Right renal pelvis (tissue), 4 donors: ENCODE measurements around the gene NRXN2. TPM values are rescaled to one million over a fixed set of nuclear protein-coding genes. Genes with fewer than 3 reads are reported as not detected.
"Not testable (repeated sequence)": the region's sequence is repeated elsewhere in the genome, so short reads cannot be mapped to it uniquely, and the experiment has no call there.

Experiments used
- DNase-seq, 4 donors: peaks; one replicate each; pipeline ENCODE4 v3.0.0-alpha.2; 2013; ENCODE audit warnings: low read depth in 4 of 4, low spot score in 3 of 4, missing footprints in 1 of 4
- polyA plus RNA-seq, 4 donors: library from polyadenylated mRNA; unstranded; fragments of 120-200 nt; gene quantifications; one replicate each; pipeline ENCODE4 v1.2.1, GENCODE V29; 2013; ENCODE audit not compliant: insufficient read length in 4 of 4

The NRXN2 gene
- polyA plus RNA-seq, 4 donors, result 15.5 to 27.8 (median 17.0) TPM

- DNase-seq, result no peak
These were observed 11.0 kb downstream of the NRXN2 start for GRCh38 chr11:64711956-64712362.

DNA sequence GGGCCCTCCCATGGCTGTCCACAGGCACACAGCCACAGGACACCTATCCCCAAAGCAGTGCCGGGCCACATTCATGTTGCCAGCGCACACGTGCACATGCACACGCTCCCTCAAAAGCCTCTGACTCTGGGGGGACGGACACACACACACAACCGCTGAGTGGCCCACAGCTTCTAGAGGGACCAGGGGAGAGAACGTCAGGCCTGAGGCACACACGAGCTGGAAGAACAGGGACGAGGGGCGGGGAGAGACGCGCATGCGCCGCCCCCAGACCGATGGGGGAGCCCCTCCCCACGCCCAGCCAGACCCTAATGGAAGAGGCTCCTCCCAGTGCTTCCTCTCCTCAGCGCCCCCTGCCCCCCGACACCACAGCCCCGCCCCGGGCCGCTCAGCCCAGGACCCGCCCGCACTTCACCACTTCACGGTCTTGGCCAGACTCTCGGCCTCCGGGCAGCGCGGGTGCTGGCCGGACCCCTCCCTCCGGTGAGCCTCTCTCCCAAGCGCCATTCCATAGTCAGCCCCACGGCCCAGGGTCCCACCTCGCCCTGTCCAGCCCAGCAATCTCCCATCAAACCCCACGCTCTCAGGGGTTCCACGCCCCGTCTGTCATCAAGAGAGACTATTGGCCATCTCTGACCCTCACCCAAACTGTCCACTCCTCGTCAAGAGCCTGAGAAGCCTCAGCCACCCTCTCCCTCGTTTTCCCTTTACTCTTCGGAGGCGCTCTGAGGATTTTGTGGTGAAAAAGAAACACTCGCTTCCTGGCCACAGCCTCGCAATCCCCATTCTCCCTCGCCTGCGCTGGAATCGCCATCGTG is 11.7 kb downstream of the NRXN2 start:
- no peak for DNase-seq

GRCh38 chr11:64710418-64711137 is 12.4 kb downstream of the NRXN2 start:
- DNase-seq, result no peak

- DNase-seq, result no peak
These were observed 17.5 kb downstream of the NRXN2 start for GRCh38 chr11:64705501-64705900.

GRCh38 chr11:64703048-64703447 is 19.9 kb downstream of the NRXN2 start:
- DNase-seq, result no peak

- DNase-seq, result not testable (repeated sequence)
These were observed 21.0 kb downstream of the NRXN2 start for GRCh38 chr11:64701956-64702355.

- no peak for DNase-seq
These were observed 24.6 kb downstream of the NRXN2 start for GRCh38 chr11:64698427-64698826.

- no peak for DNase-seq
These were observed 25.2 kb downstream of the NRXN2 start for GRCh38 chr11:64697663-64698375.

GRCh38 chr11:64696045-64696444 is 27.0 kb downstream of the NRXN2 start:
- DNase-seq, result no peak

DNA sequence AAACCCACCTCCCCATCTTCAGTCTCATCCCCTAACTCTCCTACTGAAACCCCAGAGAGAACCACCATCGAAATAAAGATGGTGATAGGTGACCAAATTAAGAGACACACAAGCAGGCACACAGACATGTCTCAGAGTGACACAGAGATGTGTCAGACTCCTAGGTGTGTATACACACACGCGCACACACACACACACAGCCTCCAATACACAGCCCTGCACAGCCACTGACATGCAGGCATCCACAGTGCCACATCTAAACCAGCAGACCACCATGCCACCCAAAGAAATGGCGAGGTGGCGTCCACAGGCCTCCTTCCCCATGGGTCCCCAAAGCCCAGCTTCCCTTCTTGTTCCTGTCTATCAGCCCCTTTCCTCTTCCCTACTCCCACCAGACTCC is 27.4 kb downstream of the NRXN2 start:
- no peak for DNase-seq

- DNase-seq, result peak in 3 of 4 donors; percentile 47 to 64 (median 48)
These were observed 28.1 kb downstream of the NRXN2 start for GRCh38 chr11:64694821-64695365.

GRCh38 chr11:64694026-64694755 is 28.8 kb downstream of the NRXN2 start:
- DNase-seq, result no peak

- no peak for DNase-seq
These were observed 30.1 kb downstream of the NRXN2 start for GRCh38 chr11:64692764-64693331.

DNA sequence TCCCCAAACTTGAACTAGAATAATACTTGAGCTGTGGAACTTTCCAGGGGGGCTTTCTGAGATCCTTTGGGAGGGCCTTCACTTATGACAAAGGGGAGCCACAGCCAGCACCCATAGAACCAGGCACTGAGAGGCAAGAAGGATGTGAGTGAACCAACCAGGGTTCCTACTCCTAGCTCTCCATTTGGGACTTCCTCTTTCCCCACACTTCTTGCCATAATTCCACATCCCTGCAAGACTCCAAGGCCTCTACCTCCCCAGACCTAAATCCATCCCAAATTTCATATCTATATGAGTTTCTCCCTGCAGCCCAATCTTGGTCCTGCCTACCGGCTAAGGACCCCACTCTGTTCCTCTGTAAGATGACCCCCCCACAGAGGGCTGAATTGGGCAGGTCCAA is 31.5 kb downstream of the NRXN2 start:
- no peak for DNase-seq

- no peak for DNase-seq
These were observed 32.8 kb downstream of the NRXN2 start for GRCh38 chr11:64690235-64690634.

DNA sequence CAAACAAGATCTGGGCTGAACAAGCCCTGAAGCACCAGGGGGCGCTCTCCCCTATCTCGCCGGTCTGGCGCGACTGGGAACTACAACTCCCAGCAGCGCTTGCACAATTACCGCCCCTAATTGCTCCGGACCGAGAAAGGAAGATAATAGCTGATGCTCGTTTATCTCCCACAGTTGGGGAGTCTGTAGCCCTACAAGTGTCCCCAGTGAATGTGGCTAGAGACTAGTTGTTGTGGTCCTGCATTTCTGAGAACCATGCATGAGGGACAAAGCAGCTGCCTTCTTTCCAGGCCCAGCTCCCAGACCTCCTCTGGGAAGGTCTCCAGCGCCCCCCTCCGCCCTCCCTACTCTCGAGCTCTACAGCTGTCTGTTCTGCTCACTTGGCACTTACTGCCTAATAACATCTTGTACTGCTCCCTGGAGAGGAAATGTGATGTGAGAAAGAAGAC is 34.4 kb downstream of the NRXN2 start:
- DNase-seq, result peak; percentile 83 to 90 (median 88)

- no peak for DNase-seq
These were observed 35.1 kb downstream of the NRXN2 start for GRCh38 chr11:64687643-64688533.

DNA sequence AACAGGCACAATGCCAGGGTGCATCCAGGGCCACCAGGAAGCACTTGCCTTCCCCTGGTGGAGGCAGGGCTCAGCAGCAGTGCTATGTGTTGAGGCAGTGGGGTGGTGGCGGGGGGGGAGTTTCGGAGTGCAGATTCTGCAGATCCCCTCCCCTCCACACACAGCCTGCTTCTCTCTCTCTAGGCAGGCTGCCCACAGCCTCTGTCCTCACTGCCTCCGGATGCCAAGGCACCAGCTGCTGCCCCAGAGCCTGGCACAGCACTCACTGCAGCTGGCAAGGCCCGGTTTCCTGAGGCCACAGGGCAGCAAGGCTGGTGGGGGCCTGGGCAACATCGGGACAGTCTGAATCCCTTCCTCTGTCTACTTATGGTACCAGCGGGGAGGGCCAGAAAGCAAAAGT is 35.8 kb downstream of the NRXN2 start:
- no peak for DNase-seq
